HEK293T (cell line): ENCODE results near the gene HAO2.

Experiments
- FOXK2 ChIP-seq: fragments of 450-650 bp; IDR thresholded peaks from 2 replicates; pipeline ENCODE4 v1.6.1; 2016; ENCODE audit warnings: mild to moderate bottlenecking
- SUZ12 ChIP-seq: fragments of 450-650 bp; IDR thresholded peaks from 2 replicates; pipeline ENCODE4 v1.6.1; 2016; ENCODE audit warnings: mild to moderate bottlenecking
- ZNF384 ChIP-seq: fragments of 450-650 bp; IDR thresholded peaks from 2 replicates; pipeline ENCODE4 v1.6.1; 2016

GRCh38 chr1:119340861-119341261, 27.7 kb upstream of the HAO2 start:
- TF ChIP-seq SUZ12 (no peak), ZNF384 (no peak), FOXK2 (no peak)
